SK-N-SH (cell line): ENCODE results near the gene WDR64.

ENCODE experiments used
- CHD2 ChIP-seq: fragments of 150-350 bp; IDR thresholded peaks from 2 replicates; pipeline ENCODE4 v1.6.1; 2018; ENCODE audit warnings: low read length; ENCODE audit not compliant: partially characterized antibody
- CTCF ChIP-seq: fragments of 200-600 bp; sonication (generic); IDR thresholded peaks from 2 replicates; pipeline ENCODE4 v1.6.1; 2017; ENCODE audit warnings: antibody characterized with exemption, mild to moderate bottlenecking, moderate library complexity
- ELF1 ChIP-seq: IDR thresholded peaks from 2 replicates; pipeline ENCODE4 v1.4.0; 2012
- FOXJ3 ChIP-seq: sonication (generic); formaldehyde crosslinking; IDR thresholded peaks from 2 replicates; pipeline ENCODE4 v1.5.1; 2020; ENCODE audit warnings: mild to moderate bottlenecking, missing genetic modification reagents
- FOXM1 ChIP-seq: IDR thresholded peaks from 2 replicates; pipeline ENCODE4 v1.4.0; 2012; ENCODE audit warnings: low read depth, mild to moderate bottlenecking
- JUND ChIP-seq: IDR thresholded peaks from 2 replicates; pipeline ENCODE4 v1.4.0; 2012
- NFIC ChIP-seq: IDR thresholded peaks from 2 replicates; pipeline ENCODE4 v1.4.0; 2012; ENCODE audit warnings: borderline replicate concordance
- NRF1 ChIP-seq: IDR thresholded peaks from 2 replicates; pipeline ENCODE4 v1.6.1; 2012; ENCODE audit warnings: low read depth, mild to moderate bottlenecking, low read length
- POLR2AphosphoS5 ChIP-seq: IDR thresholded peaks from 2 replicates; pipeline ENCODE4 v1.6.1; 2012; ENCODE audit warnings: low read depth, low read length
- REST ChIP-seq: IDR thresholded peaks from 2 replicates; pipeline ENCODE4 v1.6.1; 2012; ENCODE audit warnings: mild to moderate bottlenecking, low read depth, low read length, moderate library complexity
- TCF12 ChIP-seq: IDR thresholded peaks from 2 replicates; pipeline ENCODE4 v1.4.0; 2012
- TEAD4 ChIP-seq: IDR thresholded peaks from 2 replicates; pipeline ENCODE4 v1.4.0; 2012; ENCODE audit warnings: mild to moderate bottlenecking, borderline replicate concordance; ENCODE audit not compliant: insufficient read depth

GRCh38 chr1:241838897-241839296 lies 186.8 kb downstream of the WDR64 start:
- TF ChIP-seq CTCF (no peak), NFIC (no peak), ELF1 (no peak), JUND (no peak), REST (no peak), NRF1 (no peak), POLR2AphosphoS5 (no peak), FOXM1 (no peak), TEAD4 (no peak), TCF12 (no peak), CHD2 (no peak), FOXJ3 (CRISPR knock-in tag) (no peak)
